WTC11 (cell line): Measurements from ENCODE around the gene UMODL1. TPM values are rescaled to one million over a fixed set of nuclear protein-coding genes. Genes with fewer than 3 reads are reported as not detected.

Source experiments
- ATAC-seq: fragments of 200-7000 bp; cut with Tn5 transposase; 2 replicates; pipeline ENCODE4 v1.10.0; 2021; ENCODE audit warnings: mild to moderate bottlenecking, moderate library complexity
- Bru-seq: library from RNA; stranded (reverse); fragments of 400-500 nt; gene quantifications from one replicate; lab custom pipeline; 2021; lab: Mats Ljungman, UMichigan
- CTCF ChIA-PET: fragments of 300-600 bp; sonication (Branson Sonifier 250); formaldehyde crosslinking; loops from one replicate; lab custom pipeline; 2021; ENCODE audit warnings: antibody characterized with exemption; lab: Charles Lee
- POLR2A ChIA-PET: fragments of 350-600 bp; sonication (Branson Sonifier 250); formaldehyde crosslinking; loops from one replicate; lab custom pipeline; 2021; ENCODE audit warnings: antibody characterized with exemption; lab: Charles Lee
- DNase-seq: peaks from one replicate; pipeline ENCODE4 v3.0.0; 2021; ENCODE audit warnings: low spot score
- H3K27ac Mint-ChIP-seq: 2 replicates; pipeline ENCODE4 v1.8.0; 2021; ENCODE audit warnings: mixed read lengths
- H3K27me3 Mint-ChIP-seq: 2 replicates; pipeline ENCODE4 v1.8.0; 2021; ENCODE audit warnings: low read depth, mild to moderate bottlenecking, moderate library complexity, mixed read lengths
- H3K36me3 Mint-ChIP-seq: 2 replicates; pipeline ENCODE4 v1.8.0; 2021; ENCODE audit warnings: mixed read lengths
- H3K4me1 Mint-ChIP-seq: 2 replicates; pipeline ENCODE4 v1.8.0; 2022; ENCODE audit warnings: mixed read lengths
- H3K4me3 Mint-ChIP-seq: 2 replicates; pipeline ENCODE4 v1.8.0; 2021; ENCODE audit warnings: mild to moderate bottlenecking, moderate library complexity, mixed read lengths
- H3K9me3 Mint-ChIP-seq: 2 replicates; pipeline ENCODE4 v1.8.0; 2021; ENCODE audit warnings: mixed read lengths
- CBFB ChIP-seq: sonication (generic); formaldehyde crosslinking; IDR thresholded peaks from 2 replicates; pipeline ENCODE4 v1.8.1; 2022; ENCODE audit warnings: mild to moderate bottlenecking, low read depth, missing genetic modification reagents
- CDX4 ChIP-seq: fragments of 250-450 bp; sonication (Bioruptor Pico); IDR thresholded peaks from 2 replicates; pipeline ENCODE4 v1.9.0; 2021; ENCODE audit warnings: moderate library complexity, mild to moderate bottlenecking, inconsistent platforms, borderline replicate concordance
- ELF4 ChIP-seq: sonication (generic); formaldehyde crosslinking; IDR thresholded peaks from 2 replicates; pipeline ENCODE4 v1.8.1; 2022; ENCODE audit warnings: low read depth, mild to moderate bottlenecking, moderate library complexity, missing genetic modification reagents
- ETV6 ChIP-seq: sonication (generic); formaldehyde crosslinking; IDR thresholded peaks from 2 replicates; pipeline ENCODE4 v1.8.1; 2022; ENCODE audit warnings: mild to moderate bottlenecking, missing genetic modification reagents
- HMGXB4 ChIP-seq: sonication (generic); formaldehyde crosslinking; IDR thresholded peaks from 2 replicates; pipeline ENCODE4 v1.8.1; 2023; ENCODE audit warnings: mild to moderate bottlenecking, moderate library complexity, missing genetic modification reagents
- MAX ChIP-seq: sonication (generic); formaldehyde crosslinking; IDR thresholded peaks from 2 replicates; pipeline ENCODE4 v1.8.0; 2022; ENCODE audit warnings: mild to moderate bottlenecking, missing genetic modification reagents
- NFATC4 ChIP-seq: fragments of 250-450 bp; sonication (Bioruptor Pico); IDR thresholded peaks from 2 replicates; pipeline ENCODE4 v1.9.0; 2021; ENCODE audit warnings: mild to moderate bottlenecking
- NFE2L1 ChIP-seq: sonication (generic); formaldehyde crosslinking; IDR thresholded peaks from 2 replicates; pipeline ENCODE4 v1.8.1; 2023; ENCODE audit warnings: missing genetic modification reagents
- OVOL2 ChIP-seq: fragments of 250-450 bp; sonication (Bioruptor Pico); IDR thresholded peaks from 2 replicates; pipeline ENCODE4 v1.9.0; 2021; ENCODE audit warnings: mild to moderate bottlenecking, borderline replicate concordance
- PRDM15 ChIP-seq: sonication (generic); formaldehyde crosslinking; IDR thresholded peaks from 2 replicates; pipeline ENCODE4 v1.8.0; 2022; ENCODE audit warnings: missing genetic modification reagents
- SMAD3 ChIP-seq: sonication (generic); formaldehyde crosslinking; IDR thresholded peaks from 2 replicates; pipeline ENCODE4 v1.8.0; 2022; ENCODE audit warnings: missing genetic modification reagents, mild to moderate bottlenecking, borderline replicate concordance
- SMAD4 ChIP-seq: sonication (generic); formaldehyde crosslinking; IDR thresholded peaks from 2 replicates; pipeline ENCODE4 v1.8.0; 2022; ENCODE audit warnings: mild to moderate bottlenecking, missing genetic modification reagents
- SP1 ChIP-seq: sonication (generic); formaldehyde crosslinking; conservative IDR thresholded peaks from 2 replicates; pipeline ENCODE4 v1.8.1; 2022; ENCODE audit warnings: missing genetic modification reagents
- STAT6 ChIP-seq: sonication (generic); formaldehyde crosslinking; conservative IDR thresholded peaks from 2 replicates; pipeline ENCODE4 v1.8.1; 2023; ENCODE audit warnings: mild to moderate bottlenecking, low read depth, missing genetic modification reagents, moderate library complexity
- TCF7 ChIP-seq: sonication (generic); formaldehyde crosslinking; IDR thresholded peaks from 2 replicates; pipeline ENCODE4 v1.8.0; 2022; ENCODE audit warnings: mild to moderate bottlenecking, low read depth, missing genetic modification reagents, moderate library complexity
- ZBTB43 ChIP-seq: sonication (generic); formaldehyde crosslinking; IDR thresholded peaks from 2 replicates; pipeline ENCODE4 v1.8.1; 2023; ENCODE audit warnings: mild to moderate bottlenecking, missing genetic modification reagents
- ZMAT4 ChIP-seq: fragments of 250-450 bp; sonication (Bioruptor Pico); IDR thresholded peaks from 2 replicates; pipeline ENCODE4 v1.9.0; 2021; ENCODE audit warnings: mild to moderate bottlenecking
- ZNF138 ChIP-seq: sonication (generic); formaldehyde crosslinking; conservative IDR thresholded peaks from 2 replicates; pipeline ENCODE4 v1.8.1; 2022; ENCODE audit warnings: mild to moderate bottlenecking, moderate library complexity, missing genetic modification reagents
- ZNF396 ChIP-seq: fragments of 250-450 bp; sonication (Bioruptor Pico); IDR thresholded peaks from 2 replicates; pipeline ENCODE4 v1.8.0; 2021; ENCODE audit warnings: mild to moderate bottlenecking, moderate library complexity, borderline replicate concordance
- ZNF416 ChIP-seq: fragments of 250-450 bp; sonication (Bioruptor Pico); IDR thresholded peaks from 2 replicates; pipeline ENCODE4 v1.9.0; 2021; ENCODE audit warnings: mild to moderate bottlenecking, inconsistent platforms
- long read RNA-seq, 3 experiments: library from RNA in 1 of 3; library from capped mRNA in 1 of 3; library from polyadenylated mRNA in 1 of 3; unstranded in 2 of 3; stranded (forward) in 1 of 3; transcript quantifications; one replicate each; pipeline ENCODE4 v2.0.0, GENCODE V29; 2021
- total RNA-seq: library from RNA; stranded (reverse); gene quantifications from 3 replicates; pipeline ENCODE4 v1.2.3, GENCODE V29; 2021

The UMODL1 gene
- 0.11 TPM in 1 of 3 replicates, not detected in the others for total RNA-seq
- Bru-seq, nascent RNA = percentile 2 among the genes with signal in this experiment
- long read RNA-seq, experiment 1 = 0 reads
- long read RNA-seq, experiment 2 = 0 reads
- long read RNA-seq, experiment 3 = 0 reads

- TF ChIP-seq STAT6 (no peak), ZMAT4 (CRISPR knock-in tag) (no peak), TCF7 (CRISPR knock-in tag) (no peak), CBFB (CRISPR knock-in tag) (no peak), NFATC4 (CRISPR knock-in tag) (no peak), SMAD3 (CRISPR knock-in tag) (no peak), ZNF396 (CRISPR knock-in tag) (no peak), ETV6 (no peak), PRDM15 (CRISPR knock-in tag) (no peak), CDX4 (CRISPR knock-in tag) (no peak), NFE2L1 (CRISPR knock-in tag) (no peak), SMAD4 (CRISPR knock-in tag) (no peak)
- TF ChIP-seq, all 79 proteins: peak for 0
- H3K36me3 Mint-ChIP-seq = no peaks in the 10 kb centered on the region
- no peaks in the 10 kb centered on the region for H3K27me3 Mint-ChIP-seq
- no peak for ATAC-seq
- H3K27ac Mint-ChIP-seq = no peak within 1 kb of the TSS; the same call in 1 of the 2 replicates
- no peak for DNase-seq
- no peaks in the 10 kb centered on the region for H3K9me3 Mint-ChIP-seq
- ChIA-PET POLR2A (no interaction called here), CTCF (no interaction called here)
- H3K4me3 Mint-ChIP-seq = no peak within 1 kb of the TSS
- H3K4me1 Mint-ChIP-seq = peaks cover 4% of the 10 kb centered on the region
Measured at GRCh38 chr21:42071146-42071737, at the start of gene UMODL1. Gene UMODL1 (plus strand): TSS chr21:42071317. CDS start chr21:42071317, 0 bp downstream.

GRCh38 chr21:42021371-42022090 lies 49.6 kb upstream of the UMODL1 start:
- no peak for TF ChIP-seq ZNF396 (CRISPR knock-in tag)
- DNase-seq = peak; percentile 54
- Mint-ChIP-seq H3K27ac (no peak overlapping the region), H3K27me3 (no peaks in the 10 kb centered on the region), H3K4me3 (no peak overlapping the region), H3K36me3 (no peaks in the 10 kb centered on the region), H3K9me3 (no peaks in the 10 kb centered on the region), H3K4me1 (peaks cover 11% of the 10 kb centered on the region)
- ChIA-PET CTCF (interaction anchor here (1.0 kb wide), 1 partner anchor 104 kb away, joined by 3 read pairs; no protein-coding TSS in a partner anchor), POLR2A (no interaction called here)
- ATAC-seq = peak; percentile 73

GRCh38 chr21:42022091-42022430 lies 49.1 kb upstream of the UMODL1 start:
- Mint-ChIP-seq H3K4me3 (no peak overlapping the region), H3K4me1 (peaks cover 11% of the 10 kb centered on the region), H3K27ac (no peak overlapping the region), H3K36me3 (no peaks in the 10 kb centered on the region), H3K27me3 (no peaks in the 10 kb centered on the region), H3K9me3 (no peaks in the 10 kb centered on the region)
- ATAC-seq = peak; percentile 61
- CTCF ChIA-PET = interaction anchor here (1.0 kb wide), 1 partner anchor 103 kb away, joined by 3 read pairs; no protein-coding TSS in a partner anchor
- DNase-seq = peak; percentile 30
- POLR2A ChIA-PET = no interaction called here
- TF ChIP-seq ZNF416 (CRISPR knock-in tag) (no peak), ZNF138 (no peak), ELF4 (CRISPR knock-in tag) (no peak), ZBTB43 (CRISPR knock-in tag) (no peak), SP1 (CRISPR knock-in tag) (no peak), MAX (no peak), HMGXB4 (CRISPR knock-in tag) (no peak), OVOL2 (no peak)
